Kidney glomerular epithelial cell (primary cell): ENCODE measurements around the gene MAP2.
A peak's percentile ranks its signal among the peaks of the same experiment; 100 is the strongest.

ENCODE experiments used
- DNase-seq: peaks from one replicate; lab custom pipeline; 2025; lab: John Stamatoyannopoulos, UW

MAP2 gene

DNA sequence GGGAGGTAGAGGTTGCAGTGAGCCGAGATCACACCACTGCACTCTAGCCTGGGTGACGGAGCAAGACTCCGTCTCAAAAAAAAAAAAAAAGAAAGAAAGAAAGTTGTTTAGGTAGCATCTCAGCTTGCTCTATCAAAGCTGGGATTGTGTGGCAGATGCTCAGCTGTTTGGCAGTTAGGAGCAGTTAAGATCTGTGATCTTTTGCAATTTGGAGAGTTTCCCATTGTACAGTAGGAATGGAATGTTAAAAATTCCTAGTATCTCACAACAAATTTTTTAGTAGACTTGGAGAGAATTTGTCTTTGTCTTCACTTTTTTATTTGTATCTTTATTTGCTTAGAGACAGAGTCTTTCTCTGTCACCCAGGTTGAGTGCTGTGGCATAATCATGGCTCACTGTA is 224.9 kb downstream of the MAP2 start:
- DNase-seq, result no peak

DNA sequence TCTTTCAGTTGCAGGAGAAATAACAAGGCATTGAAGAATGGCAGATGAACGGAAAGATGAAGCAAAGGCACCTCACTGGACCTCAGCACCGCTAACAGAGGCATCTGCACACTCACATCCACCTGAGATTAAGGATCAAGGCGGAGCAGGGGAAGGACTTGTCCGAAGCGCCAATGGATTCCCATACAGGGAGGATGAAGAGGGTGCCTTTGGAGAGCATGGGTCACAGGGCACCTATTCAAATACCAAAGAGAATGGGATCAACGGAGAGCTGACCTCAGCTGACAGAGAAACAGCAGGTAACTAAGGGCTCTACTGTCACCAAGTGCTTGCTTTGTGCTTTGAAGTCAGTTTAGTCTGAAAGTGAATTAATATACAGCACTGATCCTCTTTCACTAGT is 229.3 kb downstream of the MAP2 start:
- DNase-seq, result no peak

DNA sequence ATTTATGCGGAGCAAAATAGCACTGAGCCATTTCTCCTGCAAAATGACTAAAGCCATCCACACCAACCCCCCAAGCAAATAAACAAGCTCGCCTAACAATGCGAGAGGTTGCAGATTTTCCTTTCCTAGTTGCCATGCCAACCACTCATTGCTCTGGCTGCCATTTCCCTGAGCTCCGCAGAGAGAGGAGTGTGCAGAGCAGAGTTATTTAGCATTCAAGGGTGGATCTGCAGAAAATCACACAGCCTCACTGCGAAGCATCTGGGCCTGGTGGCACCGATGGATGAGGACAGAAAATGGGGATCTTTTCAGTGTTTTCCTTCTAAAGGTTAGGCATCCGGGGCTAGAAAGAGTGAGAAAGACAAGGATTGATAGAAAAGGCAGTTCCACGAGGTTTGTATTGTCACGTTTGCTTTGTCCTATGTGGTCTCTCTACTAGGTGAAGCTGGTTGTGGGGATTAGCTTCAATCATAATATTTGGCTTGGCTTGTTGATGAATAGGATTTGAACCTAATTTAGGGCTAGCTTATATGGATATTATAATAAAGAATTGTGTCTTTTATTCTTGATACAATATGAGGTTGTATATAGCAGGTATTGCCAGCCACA is 237.5 kb downstream of the MAP2 start:
- DNase-seq, result no peak

DNA sequence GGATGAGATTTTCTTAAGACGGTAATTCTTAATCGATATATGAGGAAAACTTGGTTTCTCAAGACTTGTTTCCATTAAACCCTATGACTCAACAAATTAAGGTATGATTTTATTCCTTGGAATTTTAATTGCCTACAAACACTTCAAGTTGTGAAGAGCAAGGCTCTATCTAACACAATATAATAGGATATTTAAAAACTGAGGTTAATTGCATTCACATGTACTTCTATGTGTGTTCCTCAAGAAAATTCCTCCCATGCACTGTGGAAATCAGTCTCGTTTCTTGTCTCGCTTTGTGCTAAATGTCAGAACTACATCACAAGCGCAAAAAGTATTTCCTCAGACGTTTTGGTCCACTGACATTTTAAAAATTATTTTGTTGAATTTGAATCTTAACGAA is 238.2 kb downstream of the MAP2 start:
- DNase-seq, result no peak

DNA sequence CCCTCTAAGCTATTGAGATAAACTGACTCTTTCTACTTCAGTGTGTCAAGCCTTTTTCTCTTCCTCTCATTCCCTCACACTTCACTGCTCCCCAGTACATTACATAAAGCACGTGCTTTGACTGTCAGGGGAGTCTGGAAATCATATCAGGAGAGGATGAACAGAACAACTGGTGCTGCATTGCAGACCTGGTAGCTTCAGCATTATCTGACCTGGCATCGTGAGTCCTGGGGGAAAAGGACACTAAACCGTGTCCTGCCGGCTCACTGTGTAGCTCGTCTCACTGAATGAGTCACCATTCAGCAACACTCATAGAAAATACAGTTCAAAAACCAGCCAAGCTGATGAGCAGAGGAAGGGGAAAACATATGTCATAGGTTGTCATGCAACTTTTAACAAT is 239.3 kb downstream of the MAP2 start:
- DNase-seq, result peak; percentile 14

DNA sequence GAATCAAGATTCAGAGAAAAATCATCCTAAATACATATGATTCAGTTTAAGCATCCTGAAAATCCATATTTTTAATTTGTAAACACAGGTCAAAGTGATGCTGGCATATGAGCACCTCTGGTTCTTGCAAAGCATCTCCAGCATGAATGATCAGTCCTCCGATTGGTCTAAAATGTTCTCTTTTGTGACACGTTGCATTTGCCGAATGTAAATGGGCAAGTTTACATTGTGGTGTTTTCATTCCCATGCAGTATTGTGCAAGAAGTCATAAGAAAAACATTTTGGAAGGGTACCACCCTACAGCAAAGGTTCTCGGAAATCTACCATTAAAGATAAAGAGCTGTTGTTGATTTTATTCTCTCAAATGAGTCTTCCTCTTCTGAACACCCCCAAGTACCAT is 239.8 kb downstream of the MAP2 start:
- no peak for DNase-seq

GRCh38 chr2:209666296-209666695 is 242.4 kb downstream of the MAP2 start:
- DNase-seq, result no peak

DNA sequence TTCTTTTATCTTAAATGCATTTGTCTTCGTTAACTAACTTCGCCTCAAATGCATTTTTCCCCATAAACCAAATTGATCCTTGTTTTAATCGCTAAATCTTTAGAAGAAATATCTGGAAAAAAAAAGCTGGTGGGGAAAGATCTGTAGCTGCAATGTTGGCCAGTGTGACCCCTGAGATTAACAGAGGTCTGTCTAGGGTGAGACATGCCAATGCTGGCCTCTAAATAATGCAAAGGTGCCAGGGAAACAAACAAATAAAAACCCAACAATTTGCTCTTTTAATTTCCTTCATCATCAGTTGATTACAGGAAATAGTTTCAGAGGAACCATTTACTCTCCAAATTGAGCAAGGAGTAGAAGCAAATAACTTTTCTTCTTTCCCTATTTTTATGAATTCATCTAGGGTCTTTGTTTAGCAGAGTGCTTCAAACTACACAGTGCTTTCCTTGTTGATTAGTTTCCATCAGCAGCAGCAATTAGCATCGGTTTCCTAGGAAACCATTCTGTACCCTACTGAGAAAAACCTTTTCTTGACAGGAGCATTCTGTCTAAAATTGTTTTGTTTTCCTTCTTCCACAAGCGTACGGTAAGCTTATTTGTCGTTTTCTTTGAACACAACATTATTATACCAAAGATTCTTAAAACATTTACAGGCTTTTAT is 247.3 kb downstream of the MAP2 start:
- no peak for DNase-seq

DNA sequence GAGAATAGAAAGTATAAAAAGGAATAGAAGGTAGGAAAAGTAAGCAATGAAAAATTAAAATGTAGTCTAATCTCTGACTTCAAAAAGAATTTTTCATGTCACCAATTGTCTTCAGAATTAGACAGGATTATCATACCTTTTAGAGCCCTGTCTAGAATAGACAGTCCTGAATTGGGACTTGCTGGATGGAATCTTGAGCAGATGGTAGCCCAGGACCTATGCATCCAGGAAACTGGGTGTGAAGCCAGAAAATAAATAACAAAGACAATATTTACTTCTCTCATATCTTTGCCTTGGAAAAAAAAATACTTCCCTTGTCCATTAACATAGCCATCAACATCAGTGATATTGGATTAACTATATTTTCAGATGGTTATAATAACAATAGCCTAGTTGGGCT is 250.0 kb downstream of the MAP2 start:
- DNase-seq, result no peak

GRCh38 chr2:209680596-209680995 is 256.7 kb downstream of the MAP2 start:
- no peak for DNase-seq

- DNase-seq, result no peak
These were observed 257.4 kb downstream of the MAP2 start for GRCh38 chr2:209681201-209681735.

- DNase-seq, result no peak
These were observed 258.8 kb downstream of the MAP2 start for GRCh38 chr2:209682646-209683045.

DNA sequence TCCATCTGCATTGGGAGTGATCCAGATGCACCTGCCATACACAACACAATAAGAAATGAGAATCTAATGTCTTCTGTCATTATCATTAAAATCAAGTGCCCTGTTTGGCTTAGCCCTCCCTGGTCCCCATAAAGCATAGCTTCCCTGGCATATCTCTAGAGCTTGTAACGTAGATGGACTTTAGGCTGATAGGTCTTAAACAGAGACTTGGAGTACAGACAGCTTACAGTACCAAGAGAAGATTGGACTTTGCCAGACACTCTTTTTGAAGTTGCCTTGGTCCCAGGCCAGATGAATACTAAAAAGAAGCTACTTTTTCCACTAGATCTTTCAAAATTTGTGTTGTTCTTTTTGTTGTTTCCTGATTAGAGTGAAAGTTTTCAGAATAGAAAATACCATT is 261.5 kb downstream of the MAP2 start:
- DNase-seq, result no peak

DNA sequence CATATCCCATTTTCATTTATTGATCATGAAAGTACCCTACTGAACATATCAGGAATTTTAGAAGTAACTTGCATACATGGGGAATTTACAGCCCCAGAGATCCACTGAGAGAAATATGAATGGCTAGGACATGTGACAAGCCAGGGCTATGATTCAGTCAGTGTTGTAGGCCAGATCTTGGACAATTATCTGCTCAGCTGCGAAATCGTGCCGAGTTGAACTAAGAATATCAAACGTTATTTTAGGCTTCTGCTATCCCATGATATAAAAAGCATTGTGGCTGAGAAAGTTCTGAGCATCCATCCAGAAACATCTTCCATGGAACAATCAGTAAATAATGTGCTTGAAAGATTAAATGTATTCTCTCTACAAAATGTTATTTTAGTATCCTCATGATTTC is 262.1 kb downstream of the MAP2 start:
- no peak for DNase-seq

DNA sequence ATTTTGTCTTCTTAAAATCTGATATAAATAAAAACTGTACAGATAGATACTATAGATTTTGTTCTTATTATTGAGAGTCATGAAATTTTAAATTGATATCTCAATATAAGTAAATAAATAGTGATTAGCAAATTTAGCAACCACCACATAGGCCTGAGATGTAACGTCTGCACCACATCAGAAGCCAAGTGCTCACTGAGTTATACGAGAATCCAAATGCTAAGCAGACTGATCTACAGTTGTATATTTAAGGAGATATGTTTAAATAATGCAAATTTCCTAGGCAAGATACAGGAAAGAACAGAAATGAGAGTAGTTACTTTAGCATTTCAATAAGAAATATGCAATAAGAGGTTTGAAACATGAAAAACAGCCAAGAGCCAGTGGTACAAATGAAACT is 262.6 kb downstream of the MAP2 start:
- no peak for DNase-seq

DNA sequence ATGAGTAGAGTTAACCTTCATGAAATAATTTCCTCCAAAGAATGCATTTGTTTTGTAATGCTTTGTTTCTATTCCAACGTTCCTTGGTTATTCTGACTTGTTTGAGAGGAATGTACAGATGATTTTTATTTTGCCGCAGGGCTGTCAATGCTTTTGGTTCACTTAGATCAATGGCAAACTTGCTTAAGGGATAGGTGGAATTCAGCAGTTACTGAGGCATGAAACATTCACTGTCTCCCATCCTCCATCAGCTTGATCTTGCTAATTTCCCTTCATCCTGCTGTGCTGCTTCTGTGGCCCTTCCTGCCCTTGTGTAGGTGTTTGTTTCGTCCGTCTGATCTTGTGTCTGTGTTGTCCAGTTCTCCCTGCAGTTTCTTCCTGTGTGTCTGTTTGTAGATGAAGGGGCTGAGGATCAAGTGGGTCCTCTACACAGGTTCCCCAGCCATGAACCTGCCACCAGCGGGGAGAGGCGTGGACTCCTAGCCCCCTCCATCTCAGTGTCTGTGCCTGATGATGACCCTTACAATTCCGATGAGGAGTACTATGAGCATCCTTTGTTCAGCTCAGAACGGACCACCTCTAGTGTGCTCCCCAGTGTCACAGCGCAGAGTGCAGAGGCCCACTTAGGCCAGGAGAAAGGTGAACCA is 263.6 kb downstream of the MAP2 start:
- DNase-seq, result no peak

DNA sequence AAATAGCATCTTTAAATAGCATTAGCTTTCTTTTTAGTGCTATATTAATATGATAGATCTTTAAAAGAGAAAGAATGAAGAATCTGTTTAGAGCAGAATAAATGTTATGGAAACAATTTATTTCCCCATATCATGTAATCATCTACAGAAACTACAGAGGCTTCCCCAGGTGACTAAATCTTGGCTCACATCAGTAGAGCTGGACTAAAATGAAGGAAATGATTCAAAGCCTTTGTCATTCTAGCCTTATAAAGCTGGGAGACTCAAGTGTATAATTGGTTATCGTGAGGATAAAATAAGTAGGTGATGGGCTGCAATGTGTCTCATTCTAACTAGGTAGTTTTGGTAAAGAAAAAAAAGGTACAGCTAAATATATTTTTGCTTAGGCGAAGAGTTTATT is 264.5 kb downstream of the MAP2 start:
- no peak for DNase-seq

DNA sequence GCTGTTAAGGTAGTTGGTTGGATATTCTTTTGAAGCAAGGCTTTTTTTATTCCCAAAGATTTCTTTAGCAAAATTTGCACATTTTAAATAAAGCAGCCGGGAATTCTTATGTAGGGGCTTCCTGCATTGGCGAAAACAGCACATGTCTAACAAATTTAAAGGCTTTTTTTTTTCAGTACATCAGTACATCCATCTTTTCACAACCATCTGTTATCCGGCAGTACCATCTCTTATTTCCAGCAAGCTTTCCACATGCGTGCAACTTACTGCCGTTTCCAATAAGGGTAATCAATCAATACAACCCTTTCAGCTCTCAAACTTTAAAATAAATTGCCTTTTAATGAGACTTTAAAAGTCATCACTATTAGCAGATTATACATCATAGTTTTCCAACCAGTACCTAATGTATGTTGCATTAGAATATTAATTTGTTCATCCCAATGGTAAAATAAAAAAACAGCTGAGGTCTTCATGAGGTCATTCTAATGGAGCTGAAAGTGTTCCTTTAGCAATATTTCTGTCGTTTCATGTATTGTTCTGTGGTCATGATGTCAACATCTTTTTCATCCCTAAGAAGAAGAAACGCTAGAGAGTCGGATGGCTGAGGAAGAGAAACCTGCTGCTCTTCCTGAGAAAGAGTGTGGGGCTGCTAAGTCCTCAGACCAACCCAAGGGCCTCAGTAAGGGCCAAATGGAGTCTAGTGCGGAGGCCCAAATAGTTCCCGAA is 266.3 kb downstream of the MAP2 start:
- DNase-seq, result no peak

DNA sequence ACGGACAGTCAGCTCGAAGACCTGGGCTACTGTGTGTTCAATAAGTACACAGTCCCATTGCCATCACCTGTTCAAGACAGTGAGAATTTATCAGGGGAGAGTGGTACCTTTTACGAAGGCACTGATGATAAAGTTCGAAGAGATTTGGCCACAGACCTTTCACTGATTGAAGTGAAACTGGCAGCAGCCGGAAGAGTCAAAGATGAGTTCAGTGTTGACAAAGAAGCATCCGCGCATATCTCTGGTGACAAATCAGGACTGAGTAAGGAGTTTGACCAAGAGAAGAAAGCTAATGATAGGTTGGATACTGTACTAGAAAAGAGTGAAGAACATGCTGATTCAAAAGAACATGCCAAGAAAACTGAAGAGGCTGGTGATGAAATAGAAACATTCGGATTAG is 270.9 kb downstream of the MAP2 start:
- DNase-seq, result no peak

GRCh38 chr2:209696836-209697711 is 273.2 kb downstream of the MAP2 start:
- no peak for DNase-seq

DNA sequence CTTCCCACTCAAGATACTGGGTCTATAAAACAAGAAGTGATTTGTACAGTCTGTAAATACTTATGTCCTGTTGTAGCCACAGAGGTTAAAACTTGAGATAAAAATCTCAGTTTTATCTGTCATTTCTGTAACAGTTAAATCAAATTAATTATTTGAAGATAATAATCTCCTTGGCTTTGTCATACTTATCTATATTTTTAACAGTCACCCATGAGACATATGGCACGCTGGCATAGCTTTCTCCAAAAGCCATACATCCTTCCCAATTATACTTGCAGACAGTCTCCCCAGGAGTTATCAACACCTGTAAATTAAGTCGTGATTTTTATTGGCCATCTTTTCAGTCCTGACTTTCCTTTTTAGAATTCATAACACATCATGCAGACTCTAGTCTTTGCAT is 278.9 kb downstream of the MAP2 start:
- no peak for DNase-seq

- DNase-seq, result no peak
These were observed 289.4 kb downstream of the MAP2 start for GRCh38 chr2:209713219-209713618.
